ENCODE data around the gene PPARG.

Gene PPARG

DNA sequence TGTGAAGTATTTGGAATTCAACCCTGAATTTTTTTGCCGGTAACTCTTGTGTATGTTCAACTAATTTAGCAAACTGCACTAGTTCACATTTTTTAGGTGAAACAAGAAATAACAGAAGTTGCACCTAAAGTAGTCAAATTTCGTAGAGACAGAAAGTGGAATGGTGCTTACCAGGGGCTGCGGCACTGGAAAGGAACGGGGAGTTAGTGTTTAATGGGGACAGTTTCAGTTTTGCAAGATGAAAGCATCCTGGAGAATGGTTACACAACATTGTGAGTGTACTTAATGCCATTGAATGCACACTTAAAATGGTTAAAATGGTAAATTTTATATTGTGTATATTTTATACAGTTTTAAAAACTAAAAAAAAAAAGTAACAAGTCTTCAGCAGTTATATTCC is 27.4 kb downstream of the PPARG start:
- no peak for DNase-seq

DNA sequence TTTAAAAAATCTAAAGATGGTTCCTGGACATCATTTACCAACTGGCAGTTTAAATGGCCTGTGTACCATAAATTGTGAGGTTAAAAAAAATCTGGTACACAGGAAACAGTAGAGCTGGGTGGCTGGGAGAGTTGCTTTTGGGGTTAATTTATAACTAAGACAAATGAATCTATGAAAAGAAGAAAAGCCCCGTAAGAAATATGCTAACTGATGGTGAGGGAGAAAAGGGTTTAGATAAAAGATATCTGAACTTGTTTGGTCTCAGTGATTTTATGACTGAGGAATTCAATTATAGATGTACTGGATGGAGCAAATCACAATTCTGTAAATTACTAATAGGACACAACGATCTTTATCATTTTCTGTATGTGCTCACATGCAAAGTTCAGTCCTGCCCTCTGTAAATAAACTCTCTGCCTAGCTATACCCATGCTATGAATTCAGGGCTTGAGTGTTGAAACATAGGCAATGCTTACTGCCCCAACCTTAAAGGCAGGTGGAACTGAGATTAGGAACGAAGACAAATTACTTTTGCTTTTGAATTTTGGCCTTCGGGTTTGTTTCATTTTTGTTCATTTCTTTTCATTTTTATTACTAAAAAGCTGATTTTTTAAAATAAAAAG is 28.0 kb downstream of the PPARG start:
- DNase-seq: no peak

DNA sequence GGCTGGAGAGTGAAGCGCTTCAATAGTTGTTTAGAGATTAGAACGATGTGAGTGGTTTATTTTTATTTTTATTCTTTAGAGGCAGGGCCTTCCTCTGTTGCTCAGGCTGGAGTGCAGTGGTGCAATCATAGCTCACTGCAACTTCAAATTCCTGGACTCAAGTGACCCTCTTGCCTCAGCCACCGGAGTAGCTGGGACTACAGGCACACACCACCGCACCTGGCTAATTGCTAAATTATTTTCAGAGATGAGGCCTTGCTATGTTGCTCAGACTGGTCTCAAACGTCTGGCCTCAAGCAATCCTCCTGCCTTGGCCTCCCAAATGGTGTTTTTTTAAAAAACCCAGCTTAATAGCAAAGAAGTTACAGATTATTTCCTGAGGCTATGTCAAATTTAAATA is 29.0 kb downstream of the PPARG start:
- DNase-seq: peak in 1 of 2 donors; percentile 25

DNA sequence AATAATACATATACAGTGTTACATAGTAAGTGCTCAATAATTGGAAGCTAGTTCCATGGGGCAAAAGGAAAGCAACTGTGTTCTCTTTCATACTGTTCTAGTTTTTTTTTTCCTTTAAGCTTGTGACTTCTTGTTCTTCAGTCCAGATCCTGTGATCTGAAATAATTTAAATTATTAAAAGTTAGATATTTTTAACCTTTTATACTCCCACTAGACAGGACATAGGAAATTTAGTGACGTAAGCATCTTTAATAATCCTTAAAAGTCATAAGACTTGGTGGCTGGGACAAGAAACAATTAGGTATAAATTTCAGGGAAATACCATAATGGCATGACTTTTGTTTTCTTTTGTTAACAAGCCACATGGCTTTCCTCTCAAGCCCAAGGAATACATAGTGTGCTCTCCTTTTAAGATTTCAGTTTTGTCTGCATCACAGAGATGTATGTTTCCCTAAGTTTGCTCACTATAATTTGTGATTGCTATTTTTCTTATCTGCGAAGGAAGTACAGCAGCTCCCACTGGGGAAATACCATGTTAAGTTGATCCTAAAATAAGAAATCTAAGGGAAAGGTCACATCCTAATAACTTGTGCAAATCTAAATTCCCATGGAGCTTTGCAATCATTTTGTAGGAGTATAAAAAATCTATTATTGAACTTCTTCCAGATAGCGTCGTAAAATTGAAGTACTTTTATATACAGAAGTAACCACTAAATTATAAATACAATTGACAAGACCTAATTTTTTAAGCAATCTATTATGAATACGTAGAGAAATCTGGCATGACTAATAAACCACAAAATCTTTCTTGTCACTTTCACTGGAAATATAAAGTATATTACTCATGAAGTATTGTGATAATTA is 30.1 kb downstream of the PPARG start:
- DNase-seq: peak; percentile 67 to 68

DNA sequence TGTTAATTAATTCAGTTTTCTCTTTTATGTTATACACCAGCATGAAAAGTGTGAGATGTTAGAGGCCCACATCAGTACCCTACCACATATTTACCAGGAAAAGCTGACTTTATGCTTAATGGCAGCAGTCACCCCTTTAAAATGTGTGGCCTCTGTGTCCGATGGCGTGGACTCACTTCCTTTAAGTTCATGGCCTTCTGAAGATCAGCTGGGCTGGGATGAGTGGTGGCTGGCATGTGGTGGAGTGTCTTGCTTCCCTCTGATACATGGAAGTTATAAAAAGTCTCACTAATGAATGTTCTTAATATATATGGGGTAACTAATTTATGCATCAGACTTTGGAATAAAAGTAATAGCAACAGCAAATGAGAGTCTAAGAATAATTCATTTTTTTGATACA is 32.1 kb downstream of the PPARG start:
- DNase-seq: peak in 1 of 2 donors; percentile 32

DNA sequence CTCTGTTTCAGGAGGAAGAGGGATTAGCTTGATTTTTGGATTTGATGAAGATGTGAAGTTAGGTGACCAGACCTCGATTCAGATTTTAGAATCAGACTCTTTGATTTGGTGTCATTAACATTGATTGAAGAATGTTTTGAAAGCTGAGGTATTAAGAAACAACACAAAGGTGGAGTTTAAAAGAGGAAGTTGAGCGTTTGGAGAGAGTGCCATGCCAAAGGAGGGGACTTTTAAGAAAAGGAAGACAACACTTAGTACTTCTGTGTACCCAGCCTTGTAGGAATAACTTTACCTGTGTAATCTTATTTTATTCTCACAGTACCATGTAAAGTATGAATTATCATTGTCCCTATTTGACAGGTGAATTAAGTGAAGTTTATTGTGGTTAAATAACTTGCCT is 34.4 kb downstream of the PPARG start:
- DNase-seq: peak; percentile 48 to 49

DNA sequence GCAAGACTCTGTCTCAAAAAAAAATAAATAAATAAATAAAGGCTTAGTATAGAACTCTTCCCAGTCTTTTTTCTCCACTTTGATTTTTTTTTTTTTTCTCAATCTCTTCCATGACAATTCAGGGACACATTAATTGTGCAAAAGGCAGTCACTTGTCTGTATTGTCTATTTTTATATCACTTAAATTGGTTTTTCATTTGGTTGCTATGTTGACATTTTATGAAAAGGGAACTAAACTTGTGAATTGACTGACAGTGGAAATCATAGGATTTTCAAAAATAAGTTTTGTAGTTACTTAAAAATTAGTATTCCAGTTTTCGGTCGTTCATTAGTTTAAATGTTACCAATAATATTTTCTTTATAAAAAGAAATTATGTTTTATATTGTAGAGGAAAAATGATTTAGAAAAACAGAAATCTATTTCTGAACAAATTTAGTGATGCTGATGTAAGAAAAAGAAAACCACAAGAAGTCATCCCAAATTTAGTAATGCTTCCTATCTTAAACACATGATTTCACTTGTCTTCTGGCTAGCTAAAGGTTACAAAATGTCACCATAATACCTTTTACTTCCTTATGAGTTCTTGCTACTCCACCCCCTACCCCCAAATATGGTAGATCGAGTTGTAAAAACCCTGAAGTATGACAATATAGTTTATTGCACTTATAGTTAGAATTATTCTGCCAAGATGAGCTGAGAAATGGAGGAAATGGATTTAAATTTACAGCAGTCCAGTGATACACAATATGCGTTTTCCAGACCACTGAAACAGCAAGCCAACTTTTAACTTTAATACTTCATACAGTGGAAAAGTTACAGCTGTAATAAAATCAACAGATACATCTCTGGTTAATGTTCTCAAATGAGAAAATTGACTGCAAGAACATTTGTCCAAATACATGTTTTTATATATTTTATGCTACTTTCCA is 37.0 kb downstream of the PPARG start:
- peak; percentile 74 to 93 for DNase-seq

DNA sequence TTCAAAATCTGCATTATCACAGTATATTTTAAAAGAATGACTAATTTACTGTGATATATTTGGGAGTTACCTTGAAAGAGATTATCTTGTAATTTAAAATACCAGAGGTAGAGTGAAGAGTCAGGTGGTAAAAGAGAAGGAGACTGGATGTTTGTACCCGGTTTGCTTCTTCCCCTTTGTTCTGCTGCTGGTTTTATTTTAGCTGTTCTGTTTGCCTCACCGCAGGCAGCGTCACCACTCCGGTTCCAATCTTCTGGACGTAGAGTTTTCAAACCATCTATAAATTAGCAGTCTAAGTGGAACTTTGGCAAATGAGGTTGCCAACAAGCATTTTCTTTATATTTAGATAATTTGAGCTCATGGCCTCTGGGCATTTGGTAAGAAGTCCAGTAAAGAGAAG is 38.2 kb downstream of the PPARG start:
- DNase-seq: peak in 1 of 2 donors; percentile 31

DNA sequence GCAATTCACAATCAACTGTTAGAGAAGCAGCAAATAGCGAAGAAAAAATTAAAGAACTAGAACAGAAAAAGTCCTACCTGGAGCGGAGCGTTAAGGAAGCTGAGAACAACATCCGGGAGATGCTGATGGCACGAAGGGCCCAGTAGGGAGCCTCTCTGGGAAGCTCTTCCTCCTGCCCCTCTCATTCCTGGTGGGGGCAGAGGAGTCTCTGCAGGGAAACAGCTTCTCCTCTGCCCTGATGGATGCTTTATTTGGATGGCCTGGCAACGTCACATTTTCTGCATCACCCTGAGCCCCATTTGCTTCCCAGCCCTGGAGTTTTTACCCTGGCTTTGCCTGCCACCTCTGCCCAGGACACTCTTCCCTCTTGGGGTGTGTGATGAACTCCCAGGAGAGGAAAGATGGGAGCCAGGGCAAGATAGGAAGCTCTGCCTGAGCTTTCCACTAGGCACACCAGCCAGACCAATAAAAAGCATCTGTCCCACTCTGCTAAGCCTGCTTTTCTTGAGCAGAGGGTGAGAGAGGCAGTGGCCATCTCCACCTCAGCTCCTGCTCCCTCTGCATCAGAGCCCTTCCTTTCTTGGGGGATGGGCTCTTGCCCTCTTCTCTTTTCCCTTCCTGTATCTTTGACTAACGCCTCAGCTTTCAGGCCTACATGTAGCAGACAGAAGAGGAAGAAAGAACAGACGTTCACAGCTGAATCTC is 39.4 kb downstream of the PPARG start:
- DNase-seq: peak; percentile 30 to 41

DNA sequence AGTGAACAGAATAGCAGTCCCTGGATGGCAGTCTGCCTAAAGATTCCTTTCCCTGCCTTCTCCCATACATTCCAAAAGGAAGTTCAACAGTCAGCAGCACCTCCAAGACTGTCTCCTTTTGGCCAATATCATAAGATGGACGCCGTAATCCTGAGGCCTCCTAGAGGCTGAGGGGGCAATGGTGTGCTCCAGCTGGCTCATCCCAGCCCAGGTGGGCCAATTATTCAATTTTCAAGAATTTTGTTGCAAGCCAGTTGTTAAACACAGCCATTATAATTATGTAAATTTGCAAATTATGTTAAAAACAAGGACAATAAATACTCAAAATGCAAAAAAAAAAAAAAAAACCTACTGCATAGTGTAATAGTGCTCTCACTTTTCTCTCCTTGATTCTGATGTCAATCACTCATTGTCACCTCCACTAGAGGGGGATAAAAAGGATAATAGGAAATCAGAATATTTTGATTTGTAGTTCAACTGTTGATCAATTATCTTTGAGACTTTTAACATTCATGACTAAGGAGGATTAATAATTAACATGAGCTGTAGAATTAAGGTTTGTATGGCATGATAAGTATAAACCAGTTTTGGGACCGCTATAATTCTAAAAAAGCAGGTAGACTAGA is 40.1 kb downstream of the PPARG start:
- no peak for DNase-seq

DNA sequence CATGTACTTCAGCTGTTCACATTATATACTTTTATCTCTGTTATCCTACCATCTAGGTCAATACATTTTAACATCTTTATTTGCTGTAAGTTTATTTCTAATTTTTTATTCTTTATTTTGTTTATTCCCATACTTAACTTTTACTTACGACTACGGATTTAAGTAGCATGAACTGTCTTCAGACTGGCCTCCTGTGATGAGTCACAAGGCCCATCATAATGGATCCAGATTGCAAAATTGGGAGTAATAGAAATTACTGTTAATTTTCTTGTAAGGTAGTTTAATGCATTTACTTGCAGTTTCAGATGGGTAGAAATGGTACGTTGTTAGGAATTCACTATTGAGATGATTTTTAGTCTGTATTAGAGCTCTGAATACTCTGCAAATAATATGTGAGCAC is 45.9 kb downstream of the PPARG start:
- DNase-seq: no peak

DNA sequence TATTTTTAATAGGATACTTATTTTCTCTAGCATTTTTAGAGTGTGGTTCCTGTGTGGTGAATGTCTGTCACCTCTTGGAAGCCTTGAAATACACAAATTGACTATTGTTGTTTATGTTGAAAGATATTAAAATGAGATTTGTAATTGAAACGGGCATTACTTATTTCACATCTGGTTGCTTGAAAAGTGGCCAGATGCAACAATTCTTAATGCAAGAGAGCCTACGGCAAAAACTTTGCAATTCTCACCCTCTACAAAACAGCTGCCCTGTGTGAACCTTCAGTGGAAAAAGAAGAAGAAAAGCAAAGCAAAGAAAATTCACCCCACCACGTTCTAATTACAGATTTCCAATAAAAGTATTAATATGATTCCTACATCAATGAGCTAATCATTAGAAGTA is 46.6 kb downstream of the PPARG start:
- DNase-seq: no peak

DNA sequence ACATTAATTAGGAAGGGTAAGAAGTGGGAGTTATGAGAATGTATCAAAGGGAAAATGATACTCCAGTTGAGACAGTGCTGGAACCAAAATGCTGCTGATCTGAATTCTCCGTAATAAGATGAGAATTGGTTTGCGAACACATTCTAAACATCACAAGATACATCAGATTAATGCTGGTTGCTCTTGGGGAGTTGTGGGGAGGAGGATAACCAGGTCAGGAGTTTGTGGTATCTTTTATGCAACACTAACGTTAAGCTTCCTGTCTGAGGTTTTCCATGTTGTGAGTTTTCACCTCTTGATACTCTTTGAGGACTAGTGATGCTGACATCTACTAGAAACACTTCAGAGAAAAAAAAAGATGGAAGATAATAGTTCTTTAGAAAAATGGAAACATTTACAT is 47.2 kb downstream of the PPARG start:
- DNase-seq: no peak

DNA sequence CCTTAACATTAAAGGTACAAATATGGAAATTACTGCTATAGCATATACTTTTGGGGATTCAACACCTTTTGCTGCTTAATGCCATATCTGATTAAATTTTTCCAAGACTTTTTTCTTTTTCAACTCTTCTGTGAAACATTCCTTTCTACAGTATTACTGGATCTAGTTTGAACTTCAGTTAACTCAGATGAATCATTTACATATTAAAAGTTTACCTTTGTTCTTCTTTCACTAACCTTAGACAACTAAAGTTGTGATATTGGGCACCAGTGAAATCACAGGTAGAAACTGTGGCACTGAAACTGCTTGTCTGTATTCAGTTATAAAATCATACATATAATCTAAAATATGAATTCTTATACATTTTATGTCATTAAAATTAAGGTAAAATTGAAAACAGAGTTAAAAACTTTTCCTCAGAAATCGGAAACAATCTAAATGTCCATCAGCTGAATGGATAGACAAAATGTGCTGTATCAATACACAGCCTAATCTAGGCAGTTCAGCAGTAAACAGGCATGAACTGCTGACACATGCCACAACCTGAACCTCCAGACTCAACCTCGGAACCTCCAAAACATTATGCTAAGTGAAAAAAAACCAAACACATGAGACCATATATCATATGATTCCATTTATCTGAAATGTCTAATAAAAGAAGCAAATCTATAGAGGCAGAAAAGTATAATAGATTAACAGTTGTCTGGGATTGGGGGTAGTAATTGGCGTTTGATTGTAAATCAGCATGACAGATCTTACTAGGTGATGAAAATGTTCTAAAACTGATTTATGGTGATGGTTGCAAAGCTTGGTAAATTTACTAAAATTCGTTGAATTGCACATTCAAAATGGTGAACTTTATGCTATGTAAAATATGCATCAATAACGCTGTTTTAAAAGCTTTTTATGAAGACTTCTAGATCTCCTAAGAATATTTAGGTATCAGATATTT is 50.0 kb downstream of the PPARG start:
- DNase-seq: no peak

DNA sequence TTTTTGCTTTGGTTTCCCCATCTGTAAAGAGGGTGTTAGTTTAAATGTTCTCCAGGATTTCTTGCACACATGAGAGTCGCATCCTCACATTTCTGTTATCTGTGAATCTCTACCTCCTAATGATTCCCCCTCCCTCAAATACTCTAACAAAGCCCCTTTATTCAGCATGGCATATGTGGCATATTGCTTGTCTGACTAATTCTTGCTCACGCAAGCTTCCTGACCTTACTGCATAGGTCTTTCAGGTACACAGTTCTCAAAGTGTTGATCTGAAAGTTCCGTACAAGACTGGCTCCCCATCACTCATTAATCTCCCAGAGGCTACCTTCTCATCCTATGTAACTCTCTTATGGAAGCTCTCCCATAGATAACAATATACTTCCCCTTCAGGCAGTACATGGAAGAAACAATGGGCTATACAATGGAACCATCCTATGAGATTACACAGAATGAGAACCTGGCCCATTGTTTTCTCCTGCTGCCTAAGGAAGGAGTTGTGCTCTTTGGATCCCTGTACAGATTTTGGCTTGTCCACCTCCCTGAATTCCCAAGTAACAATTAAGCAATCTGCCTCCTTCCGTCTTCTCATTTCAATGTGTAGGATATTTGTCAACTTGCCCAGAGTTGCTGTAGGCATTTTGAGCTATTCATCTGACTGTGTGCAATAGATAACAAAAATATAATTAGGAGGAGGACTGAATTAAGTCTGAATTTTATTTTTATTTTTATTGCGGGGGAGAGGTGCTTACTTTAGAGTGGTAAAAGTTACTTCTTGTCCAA is 51.0 kb downstream of the PPARG start:
- DNase-seq: no peak

DNA sequence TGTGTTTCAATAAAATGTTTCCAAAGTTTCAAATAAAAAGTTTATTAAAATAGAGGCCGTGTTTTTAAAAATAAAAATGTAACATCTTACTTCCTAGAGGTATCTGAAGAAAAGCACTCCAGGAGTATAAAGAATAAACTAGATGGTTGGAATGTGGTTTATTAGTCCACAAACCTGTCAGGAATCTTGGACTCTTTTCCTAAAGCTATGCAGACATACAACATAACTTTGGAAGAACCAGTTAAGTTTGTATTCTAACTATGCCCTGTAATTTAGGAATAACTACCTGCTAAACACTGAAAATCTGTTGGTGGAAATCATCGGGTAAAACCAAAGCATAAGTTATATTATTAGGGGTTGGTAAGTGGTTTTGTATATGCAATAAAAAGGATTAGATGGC is 51.6 kb downstream of the PPARG start:
- no peak for DNase-seq

DNA sequence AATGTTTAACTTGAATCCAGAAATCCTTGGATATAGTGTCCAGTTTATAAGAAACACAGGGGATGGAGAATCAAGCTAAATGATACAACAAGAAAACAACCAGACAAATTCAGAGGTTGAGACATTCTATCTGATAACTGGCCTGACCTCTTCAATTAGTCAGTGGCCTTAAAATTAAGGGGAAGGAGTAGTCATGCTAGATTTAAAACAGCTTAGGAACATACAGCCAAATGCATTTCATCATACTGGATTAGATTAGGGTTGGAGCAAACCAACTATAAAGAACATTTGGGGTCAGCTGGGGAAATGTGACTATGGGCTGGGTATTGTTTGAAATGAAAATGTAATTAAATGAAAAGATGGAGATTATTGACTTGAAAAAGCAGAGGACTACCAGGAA is 53.3 kb downstream of the PPARG start:
- no peak for DNase-seq

DNA sequence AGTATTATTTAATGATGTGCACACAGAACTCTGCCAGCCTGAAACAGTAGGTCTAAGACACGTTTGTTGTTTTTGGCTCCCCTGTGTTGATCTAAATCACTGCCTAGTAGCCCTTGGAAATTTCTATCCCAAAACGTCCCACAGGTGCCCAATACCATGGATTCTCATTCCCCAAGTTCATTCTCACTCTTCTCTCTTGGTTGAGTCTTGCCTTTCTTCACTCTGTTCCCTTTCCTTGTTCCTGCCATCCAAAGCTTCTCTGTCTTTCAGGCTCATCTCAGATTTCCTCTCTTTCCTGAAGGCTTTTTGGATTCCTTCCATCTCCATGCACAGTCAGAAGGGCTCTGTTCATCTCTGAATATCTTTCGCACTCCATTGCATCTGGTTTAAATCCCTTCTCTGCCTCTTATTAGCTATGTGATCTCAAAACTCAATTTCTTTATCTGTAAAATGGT is 54.2 kb downstream of the PPARG start:
- no peak for DNase-seq

DNA sequence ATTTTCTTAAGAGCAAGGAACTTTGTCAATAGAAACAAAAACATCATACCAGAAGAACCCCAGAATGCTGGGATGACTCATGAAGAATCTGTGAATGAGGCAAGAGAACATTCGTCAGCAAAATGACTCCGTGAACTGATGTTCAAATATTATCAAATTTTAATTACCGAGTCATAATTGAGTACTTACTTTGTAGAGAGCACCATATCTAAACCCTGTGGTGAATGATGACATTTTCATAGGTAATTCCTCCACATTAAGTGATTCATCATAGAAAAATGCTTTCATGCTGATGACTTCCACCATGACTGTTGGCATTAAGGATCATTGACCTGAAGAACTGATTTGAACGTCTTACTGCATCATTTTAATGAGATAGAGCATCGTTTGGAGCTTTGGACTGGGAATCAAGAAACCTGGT is 56.3 kb downstream of the PPARG start:
- DNase-seq: peak; percentile 55 to 60
